ENCODE results near the gene RAB17. TPM values are rescaled to one million over a fixed set of nuclear protein-coding genes. Genes with fewer than 3 reads are reported as not detected.

RAB17 gene
- total and polyA plus RNA-seq, 10 of the 15 experiments (the other 5 are each of a cell fraction or from before 2014, with no cell fraction given) = 0.07 to 1.4 (median 0.28) TPM; not detected in 3

DNA sequence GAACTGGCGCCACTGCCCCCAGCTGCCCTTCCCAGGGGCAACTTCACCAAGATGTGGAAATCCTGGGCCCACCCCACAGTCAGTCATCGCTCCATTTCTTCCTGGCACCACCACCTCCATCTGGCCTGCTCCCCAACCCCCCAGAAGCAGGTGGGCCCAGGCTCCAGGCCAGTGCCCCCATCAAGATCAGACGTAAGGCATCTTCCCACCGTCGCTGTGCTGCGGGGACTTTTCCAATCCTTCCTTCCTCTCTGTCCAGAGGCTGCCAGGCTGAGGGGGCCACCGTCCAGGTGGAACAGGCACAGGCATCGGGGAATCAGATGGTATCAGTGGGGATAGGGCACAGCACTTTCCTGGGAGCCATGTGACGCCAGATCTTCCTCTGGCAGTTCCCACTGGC lies 16.1 kb downstream of the RAB17 start (continued):
- TF ChIP-seq CTCF (IDR thresholded peaks at IDR 0.05 in 2 of 3, conservative IDR thresholded peaks at IDR 0.05 in 1 of 3; ENCODE audit: control insufficient read depth in 2 of 3, extremely low read depth in 1 of 3, insufficient read depth in 1 of 3, low read depth in 3 of 3, low read length in 3 of 3) (no peak), SMC3 (IDR thresholded peaks at IDR 0.05; ENCODE audit: borderline replicate concordance, low read length) (no peak)

GRCh38 chr2:237573721-237574415 lies 16.7 kb downstream of the RAB17 start:
- in situ Hi-C loops (cut with MboI) = loop anchor here (5.0 kb wide), 2 partner anchors 62 to 417 kb away; no protein-coding TSS in a partner anchor
- no peak for TF ChIP-seq RELA (IDR thresholded peaks at IDR 0.05; ENCODE audit: borderline replicate concordance, partially characterized antibody)
- no peak for TF ChIP-seq MEF2A (IDR thresholded peaks at IDR 0.05; ENCODE audit: insufficient read depth, low read depth, low read length)
- TF ChIP-seq ESRRA (IDR thresholded peaks at IDR 0.05; ENCODE audit: low read length) = no peak
- no peak overlapping the region for H3K9ac ChIP-seq (ENCODE audit: control insufficient read depth, insufficient read depth, low read length)

More at GRCh38 chr2:237573721-237574415, 16.7 kb downstream of the RAB17 start:
- intact Hi-C loops (cut with micrococcal nuclease; ENCODE audit: unreplicated experiment) = loop anchor here (2.0 to 5.0 kb wide), 2 partner anchors 152 to 201 kb away; no protein-coding TSS in a partner anchor
- 47% methylated on average over 8 of the region's 8 CpGs for WGBS (ENCODE audit: insufficient coverage, insufficient replicate concordance, low lambda C conversion rate, missing lambda C conversion rate)
- no TSS peak for BruUV-seq (replicated peaks)
- Histone ChIP-seq H3K27ac (ENCODE audit: control insufficient read depth, insufficient read depth) (no peak overlapping the region), H3K4me2 (ENCODE audit: control insufficient read depth, insufficient read depth) (no peak overlapping the region), H3K27me3 (replicated peaks in 1 of 2; ENCODE audit: control insufficient read depth in 2 of 2, insufficient read depth in 2 of 2, low read length in 1 of 2) (peaks cover 0 to 2% of the 10 kb centered on the region in 2 experiments; a peak in 1 of 4 replicates), H3K4me3 (no peak overlapping the region), H2AFZ (ENCODE audit: control insufficient read depth, low read depth, low read length) (no peak overlapping the region), H3K4me1 (ENCODE audit: control insufficient read depth, insufficient read depth, low read length) (no peaks in the 10 kb centered on the region), H3K9me3 (replicated peaks; ENCODE audit: control insufficient read depth, insufficient read depth, low read length) (no peaks in the 10 kb centered on the region; the same call in 2 of the 3 replicates), H4K20me1 (ENCODE audit: control insufficient read depth, insufficient read depth) (no peaks in the 10 kb centered on the region), H3K79me2 (ENCODE audit: control insufficient read depth, insufficient read depth, low read length) (no peaks in the 10 kb centered on the region), H3K36me3 (ENCODE audit: control insufficient read depth in 2 of 2, insufficient read depth in 2 of 2, low read length in 1 of 2) (no peaks in the 10 kb centered on the region)
- ATAC-seq (no peak), DNase-seq (ENCODE audit: low read depth, low spot score) (no peak), FAIRE-seq (no peak)
- ChIA-PET CTCF (interaction anchor here (1.3 to 6.7 kb wide), 5 partner anchors 9 to 171 kb away, joined by 4 to 364 read pairs (median 21); no protein-coding TSS in a partner anchor), POLR2A (interaction anchor here (0.6 kb wide), 1 partner anchor 44 kb away, joined by 3 read pairs; no protein-coding TSS in a partner anchor), SMC1A (ENCODE audit: uncharacterized antibody, unreplicated experiment) (interaction anchor here (1.2 to 7.1 kb wide), 2 partner anchors 36 to 62 kb away, joined by 3 to 190 read pairs; no protein-coding TSS in a partner anchor), RAD21 (ENCODE audit: unreplicated experiment) (interaction anchor here (1.3 to 7.4 kb wide), 3 partner anchors 42 to 454 kb away, joined by 3 to 300 read pairs (median 14); no protein-coding TSS in a partner anchor)

Measured in GM12878 (cell line).